SK-N-SH treated with all-trans-retinoic acid at 6 μM for 48 hours (cell line): Measurements from ENCODE around the gene KDR.

Experiments used
- ATAC-seq: fragments of 200-7000 bp; cut with Tn5 transposase; 3 replicates; pipeline ENCODE4 v1.9.1; 2020; ENCODE audit warnings: mild to moderate bottlenecking, moderate library complexity
- ARNTL ChIP-seq: fragments of 450-650 bp; formaldehyde crosslinking; IDR thresholded peaks from 2 replicates; pipeline ENCODE4 v1.5.0; 2020; ENCODE audit warnings: low read depth, mild to moderate bottlenecking, moderate library complexity, borderline replicate concordance
- BACH2 ChIP-seq: fragments of 250-450 bp; sonication (Bioruptor Pico); IDR thresholded peaks from 2 replicates; pipeline ENCODE4 v1.9.0; 2021; ENCODE audit warnings: mild to moderate bottlenecking, borderline replicate concordance
- CSDC2 ChIP-seq: fragments of 250-450 bp; sonication (Bioruptor Pico); IDR thresholded peaks from 2 replicates; pipeline ENCODE4 v1.5.0; 2020; ENCODE audit warnings: mild to moderate bottlenecking, moderate library complexity
- CSRNP3 ChIP-seq: fragments of 250-450 bp; sonication (Bioruptor Pico); IDR thresholded peaks from 2 replicates; pipeline ENCODE4 v1.5.1; 2021; ENCODE audit warnings: mild to moderate bottlenecking, moderate library complexity
- ESRRG ChIP-seq: fragments of 250-450 bp; sonication (Bioruptor Pico); IDR thresholded peaks from 2 replicates; pipeline ENCODE4 v1.6.1; 2021; ENCODE audit warnings: mild to moderate bottlenecking
- GLIS3 ChIP-seq: fragments of 250-450 bp; sonication (Bioruptor Pico); IDR thresholded peaks from 2 replicates; pipeline ENCODE4 v1.5.0; 2020; ENCODE audit warnings: mild to moderate bottlenecking, moderate library complexity
- ISL1 ChIP-seq: fragments of 250-450 bp; sonication (Bioruptor Pico); IDR thresholded peaks from 2 replicates; pipeline ENCODE4 v2.1.2; 2022; ENCODE audit warnings: mild to moderate bottlenecking, moderate library complexity
- PATZ1 ChIP-seq: fragments of 250-450 bp; sonication (Bioruptor Pico); IDR thresholded peaks from 2 replicates; pipeline ENCODE4 v1.8.0; 2020; ENCODE audit warnings: mild to moderate bottlenecking, moderate library complexity, borderline replicate concordance
- PPARA ChIP-seq: fragments of 250-450 bp; sonication (Bioruptor Pico); IDR thresholded peaks from 2 replicates; pipeline ENCODE4 v1.5.0; 2020; ENCODE audit warnings: mild to moderate bottlenecking, borderline replicate concordance
- SNAI2 ChIP-seq: fragments of 250-450 bp; sonication (Bioruptor Pico); IDR thresholded peaks from 2 replicates; pipeline ENCODE4 v1.5.0; 2020; ENCODE audit warnings: mild to moderate bottlenecking, moderate library complexity
- TCF4 ChIP-seq: fragments of 250-450 bp; sonication (Bioruptor Pico); IDR thresholded peaks from 2 replicates; pipeline ENCODE4 v1.8.0; 2021; ENCODE audit warnings: mild to moderate bottlenecking, moderate library complexity, borderline replicate concordance
- TOX ChIP-seq: fragments of 250-450 bp; sonication (Bioruptor Pico); IDR thresholded peaks from 2 replicates; pipeline ENCODE4 v1.8.0; 2021; ENCODE audit warnings: mild to moderate bottlenecking, moderate library complexity, borderline replicate concordance
- ZC3H10 ChIP-seq: fragments of 250-450 bp; sonication (Bioruptor Pico); IDR thresholded peaks from 2 replicates; pipeline ENCODE4 v1.5.1; 2021; ENCODE audit warnings: mild to moderate bottlenecking, moderate library complexity
- ZFP3 ChIP-seq: fragments of 250-450 bp; sonication (Bioruptor Pico); IDR thresholded peaks from 2 replicates; pipeline ENCODE4 v1.5.0; 2020; ENCODE audit warnings: mild to moderate bottlenecking, moderate library complexity
- ZFP30 ChIP-seq: fragments of 450-650 bp; formaldehyde crosslinking; IDR thresholded peaks from 2 replicates; pipeline ENCODE4 v1.5.0; 2022; ENCODE audit warnings: mild to moderate bottlenecking, moderate library complexity
- ZNF565 ChIP-seq: fragments of 450-650 bp; formaldehyde crosslinking; conservative IDR thresholded peaks from 2 replicates; pipeline ENCODE4 v1.5.0; 2020; ENCODE audit warnings: low read depth, mild to moderate bottlenecking, moderate library complexity
- ZNF70 ChIP-seq: fragments of 450-650 bp; formaldehyde crosslinking; IDR thresholded peaks from 2 replicates; pipeline ENCODE4 v1.5.0; 2020; ENCODE audit warnings: mild to moderate bottlenecking, moderate library complexity
- ZNF8 ChIP-seq: fragments of 450-650 bp; formaldehyde crosslinking; IDR thresholded peaks from 2 replicates; pipeline ENCODE4 v1.5.0; 2020; ENCODE audit warnings: mild to moderate bottlenecking, moderate library complexity
- TF ChIP-seq, protein P1 (sequence below): fragments of 250-450 bp; sonication (Bioruptor Pico); IDR thresholded peaks from 2 replicates; pipeline ENCODE4 v1.5.0; 2020; ENCODE audit warnings: mild to moderate bottlenecking, moderate library complexity
- TF ChIP-seq, protein P2 (sequence below): fragments of 250-450 bp; sonication (Bioruptor Pico); IDR thresholded peaks from 2 replicates; pipeline ENCODE4 v1.5.1; 2020; ENCODE audit warnings: low read depth, mild to moderate bottlenecking, moderate library complexity
- TF ChIP-seq, protein P3 (sequence below): fragments of 250-450 bp; sonication (Bioruptor Pico); IDR thresholded peaks from 2 replicates; pipeline ENCODE4 v1.8.0; 2021; ENCODE audit warnings: low read depth, mild to moderate bottlenecking, moderate library complexity, borderline replicate concordance

The KDR gene

GRCh38 chr4:55036405-55036804 lies 89.0 kb downstream of the KDR start:
- ATAC-seq = no peak
- TF ChIP-seq, protein P1, sequence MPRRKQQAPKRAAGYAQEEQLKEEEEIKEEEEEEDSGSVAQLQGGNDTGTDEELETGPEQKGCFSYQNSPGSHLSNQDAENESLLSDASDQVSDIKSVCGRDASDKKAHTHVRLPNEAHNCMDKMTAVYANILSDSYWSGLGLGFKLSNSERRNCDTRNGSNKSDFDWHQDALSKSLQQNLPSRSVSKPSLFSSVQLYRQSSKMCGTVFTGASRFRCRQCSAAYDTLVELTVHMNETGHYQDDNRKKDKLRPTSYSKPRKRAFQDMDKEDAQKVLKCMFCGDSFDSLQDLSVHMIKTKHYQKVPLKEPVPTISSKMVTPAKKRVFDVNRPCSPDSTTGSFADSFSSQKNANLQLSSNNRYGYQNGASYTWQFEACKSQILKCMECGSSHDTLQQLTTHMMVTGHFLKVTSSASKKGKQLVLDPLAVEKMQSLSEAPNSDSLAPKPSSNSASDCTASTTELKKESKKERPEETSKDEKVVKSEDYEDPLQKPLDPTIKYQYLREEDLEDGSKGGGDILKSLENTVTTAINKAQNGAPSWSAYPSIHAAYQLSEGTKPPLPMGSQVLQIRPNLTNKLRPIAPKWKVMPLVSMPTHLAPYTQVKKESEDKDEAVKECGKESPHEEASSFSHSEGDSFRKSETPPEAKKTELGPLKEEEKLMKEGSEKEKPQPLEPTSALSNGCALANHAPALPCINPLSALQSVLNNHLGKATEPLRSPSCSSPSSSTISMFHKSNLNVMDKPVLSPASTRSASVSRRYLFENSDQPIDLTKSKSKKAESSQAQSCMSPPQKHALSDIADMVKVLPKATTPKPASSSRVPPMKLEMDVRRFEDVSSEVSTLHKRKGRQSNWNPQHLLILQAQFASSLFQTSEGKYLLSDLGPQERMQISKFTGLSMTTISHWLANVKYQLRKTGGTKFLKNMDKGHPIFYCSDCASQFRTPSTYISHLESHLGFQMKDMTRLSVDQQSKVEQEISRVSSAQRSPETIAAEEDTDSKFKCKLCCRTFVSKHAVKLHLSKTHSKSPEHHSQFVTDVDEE (CRISPR knock-in tag) = no peak
- TF ChIP-seq TOX (no peak), PATZ1 (CRISPR knock-in tag) (no peak), PPARA (CRISPR knock-in tag) (no peak), ARNTL (CRISPR knock-in tag) (no peak), ZFP3 (CRISPR knock-in tag) (no peak), ISL1 (CRISPR knock-in tag) (no peak), ZNF8 (CRISPR knock-in tag) (no peak)

- TF ChIP-seq ZFP30 (CRISPR knock-in tag) (no peak), PATZ1 (CRISPR knock-in tag) (no peak), TOX (no peak), ZNF70 (no peak), ZFP3 (CRISPR knock-in tag) (no peak), ZNF8 (CRISPR knock-in tag) (no peak), ESRRG (CRISPR knock-in tag) (no peak), TCF4 (CRISPR knock-in tag) (no peak), CSDC2 (CRISPR knock-in tag) (no peak), ISL1 (CRISPR knock-in tag) (no peak), CSRNP3 (CRISPR knock-in tag) (no peak), ARNTL (CRISPR knock-in tag) (no peak), GLIS3 (CRISPR knock-in tag) (no peak), ZC3H10 (CRISPR knock-in tag) (no peak), SNAI2 (CRISPR knock-in tag) (no peak), BACH2 (CRISPR knock-in tag) (no peak), ZNF565 (CRISPR knock-in tag) (no peak)
- TF ChIP-seq, protein P2, sequence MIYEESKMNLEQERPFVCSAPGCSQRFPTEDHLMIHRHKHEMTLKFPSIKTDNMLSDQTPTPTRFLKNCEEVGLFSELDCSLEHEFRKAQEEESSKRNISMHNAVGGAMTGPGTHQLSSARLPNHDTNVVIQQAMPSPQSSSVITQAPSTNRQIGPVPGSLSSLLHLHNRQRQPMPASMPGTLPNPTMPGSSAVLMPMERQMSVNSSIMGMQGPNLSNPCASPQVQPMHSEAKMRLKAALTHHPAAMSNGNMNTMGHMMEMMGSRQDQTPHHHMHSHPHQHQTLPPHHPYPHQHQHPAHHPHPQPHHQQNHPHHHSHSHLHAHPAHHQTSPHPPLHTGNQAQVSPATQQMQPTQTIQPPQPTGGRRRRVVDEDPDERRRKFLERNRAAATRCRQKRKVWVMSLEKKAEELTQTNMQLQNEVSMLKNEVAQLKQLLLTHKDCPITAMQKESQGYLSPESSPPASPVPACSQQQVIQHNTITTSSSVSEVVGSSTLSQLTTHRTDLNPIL (CRISPR knock-in tag) = no peak
- TF ChIP-seq, protein P1 (CRISPR knock-in tag) = no peak
- TF ChIP-seq, protein P3, sequence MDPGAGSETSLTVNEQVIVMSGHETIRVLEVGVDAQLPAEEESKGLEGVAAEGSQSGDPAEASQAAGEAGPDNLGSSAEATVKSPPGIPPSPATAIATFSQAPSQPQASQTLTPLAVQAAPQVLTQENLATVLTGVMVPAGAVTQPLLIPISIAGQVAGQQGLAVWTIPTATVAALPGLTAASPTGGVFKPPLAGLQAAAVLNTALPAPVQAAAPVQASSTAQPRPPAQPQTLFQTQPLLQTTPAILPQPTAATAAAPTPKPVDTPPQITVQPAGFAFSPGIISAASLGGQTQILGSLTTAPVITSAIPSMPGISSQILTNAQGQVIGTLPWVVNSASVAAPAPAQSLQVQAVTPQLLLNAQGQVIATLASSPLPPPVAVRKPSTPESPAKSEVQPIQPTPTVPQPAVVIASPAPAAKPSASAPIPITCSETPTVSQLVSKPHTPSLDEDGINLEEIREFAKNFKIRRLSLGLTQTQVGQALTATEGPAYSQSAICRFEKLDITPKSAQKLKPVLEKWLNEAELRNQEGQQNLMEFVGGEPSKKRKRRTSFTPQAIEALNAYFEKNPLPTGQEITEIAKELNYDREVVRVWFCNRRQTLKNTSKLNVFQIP (CRISPR knock-in tag) = no peak
- ATAC-seq = no peak
Measured at GRCh38 chr4:55035892-55036291, 89.5 kb downstream of the KDR start.
